SJCRH30 (cell line): Measurements from ENCODE around the gene GPRC5D. TPM values are rescaled to one million over a fixed set of nuclear protein-coding genes. Genes with fewer than 3 reads are reported as not detected.

ENCODE experiments used
- DNase-seq, 2 experiments: peaks; one replicate each; pipeline ENCODE4 v3.0.0-alpha.2; 2015 to 2020
- H3K27ac ChIP-seq: fragments of 250-450 bp; sonication (Bioruptor Pico); 2 replicates; pipeline ENCODE4 v1.5.1; 2020; ENCODE audit warnings: mild to moderate bottlenecking, moderate library complexity
- H3K27me3 ChIP-seq: fragments of 250-450 bp; sonication (Bioruptor Pico); 2 replicates; pipeline ENCODE4 v1.5.1; 2020; ENCODE audit warnings: mild to moderate bottlenecking, moderate library complexity
- H3K36me3 ChIP-seq: fragments of 250-450 bp; sonication (Bioruptor Pico); 2 replicates; pipeline ENCODE4 v1.5.1; 2020; ENCODE audit warnings: mild to moderate bottlenecking, moderate library complexity
- H3K4me1 ChIP-seq: fragments of 250-450 bp; sonication (Bioruptor Pico); 2 replicates; pipeline ENCODE4 v1.5.1; 2020; ENCODE audit warnings: mild to moderate bottlenecking, moderate library complexity
- H3K4me3 ChIP-seq: fragments of 250-450 bp; sonication (Bioruptor Pico); 2 replicates; pipeline ENCODE4 v1.5.1; 2020; ENCODE audit warnings: mild to moderate bottlenecking, moderate library complexity
- H3K9me3 ChIP-seq: fragments of 250-450 bp; sonication (Bioruptor Pico); replicated peaks from 2 replicates; pipeline ENCODE4 v1.5.1; 2020; ENCODE audit warnings: mild to moderate bottlenecking, moderate library complexity
- total RNA-seq: library from RNA; depleted of rRNA; stranded (reverse); fragments of >200 nt; shearing (Covaris generic); gene quantifications from 2 replicates; pipeline ENCODE4 v1.2.3, GENCODE V29; 2014

The GPRC5D gene
- total RNA-seq, 1 experiment from 2014 or later, result not detected

DNA sequence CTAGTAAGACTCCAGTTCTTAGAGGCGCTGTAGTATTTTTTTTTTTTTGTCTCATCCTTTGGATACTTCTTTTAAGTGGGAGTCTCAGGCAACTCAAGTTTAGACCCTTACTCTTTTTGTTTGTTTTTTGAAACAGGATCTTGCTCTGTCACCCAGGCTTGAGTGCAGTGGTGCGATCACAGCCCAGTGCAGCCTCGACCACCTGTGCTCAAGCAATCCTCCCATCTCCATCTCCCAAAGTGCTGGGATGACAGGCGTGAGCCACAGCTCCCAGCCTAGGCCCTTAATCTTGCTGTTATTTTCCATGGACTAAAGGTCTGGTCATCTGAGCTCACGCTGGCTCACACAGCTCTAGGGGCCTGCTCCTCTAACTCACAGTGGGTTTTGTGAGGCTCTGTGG, 39.3 kb downstream of the GPRC5D start:
- H3K4me1 ChIP-seq, result peaks cover 19% of the 10 kb centered on the region
- H3K27me3 ChIP-seq, result no peaks in the 10 kb centered on the region
- H3K27ac ChIP-seq, result peak overlapping the region; percentile 95
- no peaks in the 10 kb centered on the region for H3K9me3 ChIP-seq
- no peak overlapping the region for H3K4me3 ChIP-seq
- peaks cover 12% of the 10 kb centered on the region; the same call in 1 of the 2 replicates for H3K36me3 ChIP-seq
- peak; percentile 21 to 65 for DNase-seq

DNA sequence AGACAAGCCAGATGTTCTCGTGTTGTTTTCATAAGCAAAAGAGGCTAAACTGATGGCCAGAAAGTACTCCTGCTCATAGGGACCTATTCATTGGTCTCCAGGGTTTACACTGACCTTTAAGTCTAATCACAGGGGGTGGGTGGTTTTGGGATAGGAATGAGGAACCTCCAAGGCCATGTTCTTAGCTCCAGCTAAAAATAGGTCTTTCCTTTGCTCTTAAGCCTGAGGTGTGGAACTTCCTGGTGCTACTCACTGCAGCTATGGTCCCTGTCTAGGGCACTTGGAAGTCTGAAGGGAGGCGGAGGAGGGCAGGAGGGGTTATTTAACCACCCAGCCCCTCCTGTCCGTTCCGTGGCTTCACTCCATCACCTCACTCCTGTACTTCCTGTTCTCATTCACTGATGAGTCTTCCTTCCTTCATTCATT, 42.0 kb downstream of the GPRC5D start:
- Histone ChIP-seq H3K27ac (no peak overlapping the region), H3K27me3 (no peaks in the 10 kb centered on the region), H3K4me3 (no peak overlapping the region), H3K4me1 (peaks cover 19% of the 10 kb centered on the region), H3K9me3 (no peaks in the 10 kb centered on the region), H3K36me3 (peaks cover 15% of the 10 kb centered on the region)
- no peak for DNase-seq

DNA sequence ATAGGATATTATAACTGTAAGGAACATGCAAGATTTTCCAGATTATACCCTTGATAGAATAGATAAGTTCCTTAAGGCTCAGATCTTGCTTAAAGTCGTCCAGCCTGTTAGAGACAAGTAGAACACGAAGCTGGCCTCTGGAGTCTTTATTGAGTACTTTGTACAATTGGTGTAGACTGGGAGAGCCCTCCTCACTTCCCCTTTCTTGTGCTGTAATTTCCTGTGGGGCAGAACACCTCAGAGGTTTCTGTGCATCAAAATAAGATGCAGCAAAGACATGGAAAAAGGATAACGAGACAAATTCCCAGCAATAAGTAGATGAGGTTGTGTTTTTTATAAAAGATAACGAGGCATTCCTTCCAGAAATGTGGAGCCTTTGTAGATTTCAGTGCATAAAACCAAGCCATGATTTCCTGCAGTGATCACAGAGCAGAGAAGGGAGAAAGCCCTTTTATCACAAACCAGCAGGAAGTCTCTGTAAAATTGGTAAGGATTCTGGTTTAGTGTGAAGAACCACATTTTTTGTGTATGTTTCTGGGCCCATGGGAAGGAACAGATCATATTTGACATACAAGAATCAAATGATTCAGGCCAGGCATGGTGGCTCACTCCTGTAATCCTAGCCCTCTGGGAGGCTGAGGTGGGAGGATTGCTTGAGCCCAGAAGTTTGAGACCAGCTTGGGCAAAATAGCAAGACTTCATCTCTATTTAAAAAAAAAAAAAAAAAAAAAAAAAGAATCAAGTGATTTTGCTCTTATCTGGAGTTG, 42.6 kb downstream of the GPRC5D start:
- Histone ChIP-seq H3K27ac (no peak overlapping the region), H3K36me3 (peaks cover 15% of the 10 kb centered on the region)
- no peak for DNase-seq

DNA sequence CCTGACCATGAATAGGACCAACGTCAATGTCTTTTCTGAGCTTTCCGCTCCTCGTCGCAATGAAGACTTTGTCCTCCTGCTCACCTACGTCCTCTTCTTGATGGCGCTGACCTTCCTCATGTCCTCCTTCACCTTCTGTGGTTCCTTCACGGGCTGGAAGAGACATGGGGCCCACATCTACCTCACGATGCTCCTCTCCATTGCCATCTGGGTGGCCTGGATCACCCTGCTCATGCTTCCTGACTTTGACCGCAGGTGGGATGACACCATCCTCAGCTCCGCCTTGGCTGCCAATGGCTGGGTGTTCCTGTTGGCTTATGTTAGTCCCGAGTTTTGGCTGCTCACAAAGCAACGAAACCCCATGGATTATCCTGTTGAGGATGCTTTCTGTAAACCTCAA, 43.3 kb downstream of the GPRC5D start:
- Histone ChIP-seq H3K4me1 (peaks cover 12% of the 10 kb centered on the region), H3K4me3 (no peak overlapping the region), H3K36me3 (peaks cover 15% of the 10 kb centered on the region), H3K9me3 (no peaks in the 10 kb centered on the region), H3K27me3 (no peaks in the 10 kb centered on the region), H3K27ac (no peak overlapping the region)
- DNase-seq, result no peak

More for the DNA sequence above, 42.6 kb downstream of the GPRC5D start:
- Histone ChIP-seq H3K27me3 (no peaks in the 10 kb centered on the region), H3K4me1 (peaks cover 16% of the 10 kb centered on the region), H3K4me3 (no peak overlapping the region), H3K9me3 (no peaks in the 10 kb centered on the region)

DNA sequence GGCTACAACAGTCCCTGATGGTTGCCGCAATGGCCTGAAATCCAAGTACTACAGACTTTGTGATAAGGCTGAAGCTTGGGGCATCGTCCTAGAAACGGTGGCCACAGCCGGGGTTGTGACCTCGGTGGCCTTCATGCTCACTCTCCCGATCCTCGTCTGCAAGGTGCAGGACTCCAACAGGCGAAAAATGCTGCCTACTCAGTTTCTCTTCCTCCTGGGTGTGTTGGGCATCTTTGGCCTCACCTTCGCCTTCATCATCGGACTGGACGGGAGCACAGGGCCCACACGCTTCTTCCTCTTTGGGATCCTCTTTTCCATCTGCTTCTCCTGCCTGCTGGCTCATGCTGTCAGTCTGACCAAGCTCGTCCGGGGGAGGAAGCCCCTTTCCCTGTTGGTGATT, 43.7 kb downstream of the GPRC5D start:
- H3K27ac ChIP-seq, result no peak overlapping the region
- H3K36me3 ChIP-seq, result peaks cover 15% of the 10 kb centered on the region
- no peaks in the 10 kb centered on the region for H3K9me3 ChIP-seq
- peaks cover 8% of the 10 kb centered on the region for H3K4me1 ChIP-seq
- no peaks in the 10 kb centered on the region for H3K27me3 ChIP-seq
- no peak for DNase-seq
- no peak overlapping the region for H3K4me3 ChIP-seq

DNA sequence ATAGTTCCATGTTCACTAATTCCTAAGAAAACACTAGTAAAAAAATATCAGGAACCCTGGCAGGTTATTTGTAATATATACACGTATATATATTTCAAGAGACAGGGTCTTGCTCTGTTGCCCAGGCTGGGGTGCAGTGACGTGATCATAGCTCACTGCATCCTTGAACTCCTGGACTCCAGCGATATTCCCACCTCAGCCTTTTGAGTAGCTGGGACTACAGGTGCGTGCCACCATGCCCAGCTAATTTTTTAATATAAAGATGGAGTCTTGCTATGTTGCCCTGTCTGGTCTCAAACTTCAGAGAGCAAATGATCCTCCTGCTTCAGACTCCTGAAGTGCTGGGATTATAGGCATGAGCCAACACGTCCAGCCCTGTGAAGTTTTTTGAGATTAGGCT, 44.4 kb downstream of the GPRC5D start:
- H3K27ac ChIP-seq, result no peak overlapping the region
- DNase-seq, result no peak
- H3K9me3 ChIP-seq, result no peaks in the 10 kb centered on the region
- no peak overlapping the region for H3K4me3 ChIP-seq
- H3K36me3 ChIP-seq, result peaks cover 12% of the 10 kb centered on the region
- H3K4me1 ChIP-seq, result peaks cover under 1% of the 10 kb centered on the region; the same call in 1 of the 2 replicates
- H3K27me3 ChIP-seq, result no peaks in the 10 kb centered on the region

DNA sequence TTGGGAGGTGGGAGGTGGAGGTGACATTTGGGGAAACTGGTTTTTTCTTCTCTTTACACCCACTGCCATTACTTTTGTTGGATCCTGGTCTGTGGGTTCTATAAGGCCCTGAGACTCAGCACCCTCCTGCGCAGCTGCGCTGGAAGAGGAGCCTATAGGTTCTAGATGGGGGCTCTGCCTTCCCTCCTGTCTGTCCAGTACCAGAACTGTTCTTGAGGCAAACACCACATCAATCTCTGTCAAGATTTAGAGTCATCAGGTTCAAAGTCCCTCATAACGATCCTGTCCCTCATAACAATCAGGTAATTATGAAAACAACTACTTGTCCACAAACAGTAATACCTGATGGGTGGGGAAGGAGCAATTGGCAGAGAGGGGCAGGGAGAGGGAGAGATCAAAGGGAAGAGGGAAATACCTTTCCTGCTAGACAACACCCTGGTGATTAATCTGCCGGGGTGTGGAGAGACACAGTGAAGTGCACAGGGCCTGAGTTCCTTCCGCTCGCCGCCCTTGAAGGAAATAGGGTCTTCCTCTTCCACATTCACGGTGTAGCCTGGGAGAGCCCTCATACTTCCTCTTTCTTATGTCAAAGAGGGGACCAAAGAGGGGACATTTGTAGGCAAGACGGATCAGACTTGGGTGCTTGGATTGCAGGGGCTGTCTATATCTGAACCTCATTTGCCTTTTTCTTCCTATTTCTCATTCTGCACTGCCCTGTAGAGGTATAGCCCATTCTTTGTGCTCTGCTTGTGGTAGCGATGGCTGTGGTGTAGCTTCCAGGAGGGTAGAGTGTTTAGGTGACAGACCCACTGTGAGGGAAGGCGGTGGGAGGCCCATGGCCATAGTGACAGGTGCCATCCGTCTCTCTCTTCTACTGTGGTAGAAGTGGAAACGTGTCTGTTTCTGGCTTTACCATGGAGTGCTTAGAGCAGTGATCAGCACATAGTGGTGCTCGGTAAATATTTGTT, 48.0 kb downstream of the GPRC5D start:
- H3K36me3 ChIP-seq, result peaks cover 6% of the 10 kb centered on the region
- no peaks in the 10 kb centered on the region for H3K27me3 ChIP-seq
- peaks cover 12% of the 10 kb centered on the region for H3K4me1 ChIP-seq
- H3K27ac ChIP-seq, result no peak overlapping the region
- H3K9me3 ChIP-seq, result no peaks in the 10 kb centered on the region
- DNase-seq, result no peak
- no peak overlapping the region for H3K4me3 ChIP-seq

DNA sequence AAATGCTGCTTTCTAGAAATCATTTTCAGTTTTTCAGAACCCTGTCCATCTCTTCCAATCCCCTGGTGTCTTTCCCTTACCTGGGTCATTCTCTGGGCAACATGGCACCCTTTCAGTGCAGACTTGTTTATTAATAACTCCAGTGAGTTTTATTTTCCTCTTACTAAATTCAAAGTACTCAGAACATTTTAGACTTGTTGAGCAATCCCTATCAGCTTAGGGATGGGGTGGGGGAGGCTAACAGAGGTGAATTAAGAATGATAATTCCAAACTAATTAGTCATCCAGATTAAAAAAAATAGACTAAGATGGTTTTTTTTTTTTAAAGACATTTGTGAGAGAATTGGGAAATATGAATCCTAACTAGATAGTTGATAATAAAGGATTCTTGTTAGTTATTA, 49.9 kb downstream of the GPRC5D start:
- no peak overlapping the region for H3K27ac ChIP-seq
- DNase-seq, result no peak
- H3K36me3 ChIP-seq, result peaks cover 3% of the 10 kb centered on the region; the same call in 1 of the 2 replicates
- no peaks in the 10 kb centered on the region for H3K27me3 ChIP-seq
- H3K9me3 ChIP-seq, result no peaks in the 10 kb centered on the region
- no peak overlapping the region for H3K4me3 ChIP-seq
- peaks cover 12% of the 10 kb centered on the region for H3K4me1 ChIP-seq

DNA sequence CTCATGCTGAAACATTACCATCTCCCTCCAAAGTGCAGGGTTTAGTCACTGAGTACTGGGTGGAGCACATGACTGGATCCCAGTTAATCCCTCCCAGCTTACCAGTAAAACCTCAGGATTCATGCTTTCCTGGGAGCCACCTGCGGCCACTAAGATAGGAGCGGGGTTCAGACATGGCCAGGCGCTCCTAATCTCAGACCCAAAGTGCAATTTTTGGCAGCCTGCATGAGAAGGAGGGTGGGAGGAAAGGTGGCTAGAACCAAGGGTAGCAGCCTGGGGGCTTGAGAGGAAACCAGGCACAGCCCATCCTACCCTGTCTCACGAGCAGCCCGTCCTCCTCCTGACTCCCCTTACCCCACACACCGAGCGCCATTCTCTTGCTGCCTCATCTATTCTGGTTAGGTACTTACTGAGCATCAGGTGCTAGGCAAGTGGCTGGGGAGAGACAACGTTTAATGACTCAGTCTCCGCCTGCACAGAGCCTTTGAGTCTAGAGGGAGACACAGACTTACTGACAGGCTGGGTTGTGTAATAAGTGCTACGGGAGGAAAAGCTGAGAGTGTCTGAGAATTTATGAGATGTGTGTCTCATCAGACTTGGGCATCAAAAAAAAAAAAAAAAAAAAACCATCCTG, 50.7 kb downstream of the GPRC5D start:
- H3K27ac ChIP-seq, result no peak overlapping the region
- DNase-seq, result peak in 1 of 2 experiments; percentile 66
- H3K4me3 ChIP-seq, result no peak overlapping the region

DNA sequence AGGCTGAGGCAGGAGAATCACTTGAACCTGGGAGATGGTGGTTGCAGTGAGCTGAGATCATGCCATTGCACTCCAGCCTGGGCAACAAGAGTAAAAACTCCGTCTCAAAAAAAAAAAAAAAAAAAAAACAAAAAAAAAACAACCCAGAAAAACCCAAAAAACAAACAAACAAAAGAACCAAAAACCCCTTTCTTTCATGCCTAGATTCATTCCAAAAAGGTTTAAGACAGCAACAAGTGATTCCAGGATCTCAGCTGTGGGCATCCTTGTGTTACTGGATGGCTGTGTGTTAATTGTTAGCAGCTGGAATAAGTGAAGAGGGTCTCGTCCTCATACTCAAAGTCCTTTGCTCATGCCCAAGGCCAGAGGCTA, 51.2 kb downstream of the GPRC5D start:
- Histone ChIP-seq H3K4me3 (no peak overlapping the region), H3K4me1 (peaks cover 12% of the 10 kb centered on the region), H3K36me3 (no peaks in the 10 kb centered on the region), H3K27me3 (no peaks in the 10 kb centered on the region), H3K27ac (no peak overlapping the region), H3K9me3 (no peaks in the 10 kb centered on the region)
- DNase-seq, result no peak

More for the DNA sequence above, 50.7 kb downstream of the GPRC5D start:
- no peaks in the 10 kb centered on the region for H3K36me3 ChIP-seq
- peaks cover 12% of the 10 kb centered on the region for H3K4me1 ChIP-seq
- no peaks in the 10 kb centered on the region for H3K27me3 ChIP-seq
- H3K9me3 ChIP-seq, result no peaks in the 10 kb centered on the region

DNA sequence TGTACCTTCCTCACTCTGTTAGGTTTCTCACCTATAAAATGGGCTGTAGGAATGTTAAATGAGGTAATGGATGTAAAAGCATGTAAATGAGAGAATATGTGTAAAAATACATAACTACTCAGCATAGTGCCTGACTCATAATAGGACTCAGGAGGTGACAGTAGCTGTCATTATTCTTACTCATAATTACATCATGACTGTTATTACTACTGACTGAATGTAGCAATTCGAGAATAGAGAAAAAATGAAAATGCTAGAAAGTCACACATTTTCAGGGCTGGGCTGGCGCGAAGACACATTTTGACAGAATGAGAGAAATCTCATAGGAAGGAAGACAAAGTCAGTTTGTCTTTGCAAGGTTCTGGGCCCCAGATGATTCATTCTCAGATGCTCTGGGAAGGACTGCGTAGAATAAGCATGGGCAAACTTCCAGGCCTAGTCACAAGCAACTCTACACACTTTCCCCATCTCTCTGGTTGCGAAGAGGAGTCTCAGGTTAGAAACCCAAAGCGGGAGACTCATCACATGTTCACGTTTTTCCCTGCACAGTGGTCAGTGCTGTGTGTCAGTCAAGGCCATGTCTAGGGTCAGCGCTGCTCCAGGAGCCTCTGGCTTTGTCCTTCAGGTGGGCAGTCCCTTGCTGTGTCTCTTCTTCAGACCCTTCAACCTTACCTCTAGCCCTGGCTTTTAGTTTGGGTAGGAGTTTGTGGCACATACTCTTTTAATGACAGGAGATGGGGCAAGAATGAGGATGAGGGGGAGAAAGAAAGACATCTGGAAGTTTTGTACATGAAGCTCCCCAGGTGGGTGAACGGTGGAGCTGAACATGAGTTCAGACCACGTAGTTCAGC, 52.2 kb downstream of the GPRC5D start:
- Histone ChIP-seq H3K27ac (no peak overlapping the region), H3K4me3 (no peak overlapping the region), H3K9me3 (no peaks in the 10 kb centered on the region), H3K36me3 (no peaks in the 10 kb centered on the region), H3K27me3 (no peaks in the 10 kb centered on the region), H3K4me1 (peaks cover 12% of the 10 kb centered on the region)
- DNase-seq, result no peak

DNA sequence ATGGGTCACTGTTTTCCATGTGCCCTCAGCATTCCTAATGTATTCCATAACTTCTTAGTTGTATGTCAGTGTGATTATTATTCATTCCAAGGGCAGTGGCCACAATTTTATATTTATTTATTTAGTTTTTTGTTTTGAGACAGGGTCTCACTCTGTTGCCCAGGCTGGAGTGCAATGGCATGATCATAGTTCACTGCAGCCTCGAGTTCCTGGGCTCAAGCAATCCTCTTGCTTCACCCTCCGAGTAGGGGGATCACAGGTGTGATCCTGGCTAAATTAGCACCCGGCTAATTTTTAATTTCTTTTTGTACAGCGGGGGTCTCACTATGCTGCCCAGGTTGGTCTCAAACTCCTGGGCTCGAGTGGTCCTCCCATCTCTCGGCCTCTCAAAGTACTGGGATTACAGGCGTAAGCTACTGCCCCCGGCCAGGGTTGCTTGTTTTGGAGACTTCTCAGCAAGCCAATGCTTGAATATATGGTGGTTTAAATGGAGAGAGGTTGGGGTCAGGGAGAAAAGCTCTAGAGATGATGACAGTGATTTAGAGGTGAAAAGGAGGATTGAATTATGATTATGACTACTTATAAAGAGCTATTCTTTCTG, 53.0 kb downstream of the GPRC5D start:
- Histone ChIP-seq H3K9me3 (no peaks in the 10 kb centered on the region), H3K36me3 (no peaks in the 10 kb centered on the region), H3K27ac (no peak overlapping the region), H3K4me3 (no peak overlapping the region), H3K4me1 (peaks cover 12% of the 10 kb centered on the region), H3K27me3 (no peaks in the 10 kb centered on the region)
- no peak for DNase-seq

DNA sequence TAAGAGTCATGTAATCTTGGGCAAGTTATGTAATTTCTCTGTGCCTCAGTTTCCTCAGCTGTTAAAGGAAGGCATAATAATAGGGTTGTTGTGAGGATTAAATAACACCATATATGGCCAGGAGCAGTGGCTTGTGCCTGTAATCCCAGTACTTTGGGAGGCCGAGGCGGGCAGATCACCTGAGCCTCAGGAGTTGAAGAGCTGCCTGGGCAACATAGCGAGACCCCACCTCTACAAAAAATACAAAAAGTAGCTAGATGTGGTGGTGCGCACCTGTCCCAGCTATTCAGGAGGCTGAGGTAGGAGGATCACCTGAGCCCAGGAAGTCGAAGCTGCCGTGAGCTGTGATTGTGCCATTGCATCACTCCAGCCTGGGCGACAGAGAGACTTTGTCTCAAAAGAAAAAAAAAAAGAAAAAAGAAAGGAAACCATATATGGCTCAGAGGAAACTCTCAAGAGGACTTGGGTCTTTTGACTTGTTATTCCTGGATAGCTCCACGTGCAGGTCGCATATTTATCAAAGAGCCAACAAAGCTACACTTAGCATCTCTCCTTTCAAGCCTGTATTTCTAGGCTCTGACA, 53.7 kb downstream of the GPRC5D start:
- no peak overlapping the region for H3K4me3 ChIP-seq

More for the DNA sequence above, 53.7 kb downstream of the GPRC5D start:
- DNase-seq, result no peak
- Histone ChIP-seq H3K27me3 (no peaks in the 10 kb centered on the region), H3K4me1 (peaks cover 12% of the 10 kb centered on the region), H3K9me3 (no peaks in the 10 kb centered on the region), H3K27ac (no peak overlapping the region), H3K36me3 (no peaks in the 10 kb centered on the region)
